ENCODE results near the gene SFT2D3.

GRCh38 chr2:127671557-127672302 is 29.6 kb upstream of the SFT2D3 start:
- no peak for TF ChIP-seq CTCF (IDR thresholded peaks at IDR 0.05)
- TF ChIP-seq ZFX (IDR thresholded peaks at IDR 0.05; ENCODE audit: borderline replicate concordance), result no peak

Data from 22Rv1 (cell line).